GM20431 (cell line): Measurements from ENCODE around the gene RHOT2.

ENCODE experiments used
- in situ Hi-C: fragments of 300-500 bp; cut with MseI, MboI; formaldehyde crosslinking; loops from one replicate; pipeline ENCODE4 v1.15.0; 2020; ENCODE audit warnings: low sequenced_read_pairs; ENCODE audit not compliant: unreplicated experiment

RHOT2 gene

GRCh38 chr16:720990-721764 lies 53.2 kb downstream of the RHOT2 start, which contains the start of gene ANTKMT:
Gene ANTKMT (plus strand): TSS chr16:721146. CDS start chr16:721275, 129 bp downstream.
- in situ Hi-C loops = no loop called here

GRCh38 chr16:721765-722540 lies 54.0 kb downstream of the RHOT2 start:
- in situ Hi-C loops = no loop called here

- in situ Hi-C loops = no loop called here
Measured at GRCh38 chr16:722835-723633, 55.1 kb downstream of the RHOT2 start.

- in situ Hi-C loops = no loop called here
Measured at GRCh38 chr16:723695-724094, 55.8 kb downstream of the RHOT2 start.
